Lung (tissue), 12 donors: ENCODE measurements around the gene PTPN14. TPM values are rescaled to one million over a fixed set of nuclear protein-coding genes. Genes with fewer than 3 reads are reported as not detected.

Source experiments
- ATAC-seq: fragments of 200-7000 bp; cut with Tn5 transposase; one replicate; pipeline ENCODE4 v1.9.1; 2020; ENCODE audit warnings: moderate number of reproducible peaks; ENCODE audit not compliant: insufficient read depth, low FRiP score
- DNase-seq, 3 donors: peaks; one replicate each; pipeline ENCODE4 v3.0.0-alpha.2; 2013 to 2017
- H3K27ac ChIP-seq, 2 donors: one replicate each; pipeline ENCODE4 v1.5.1; 2013; ENCODE audit warnings: mild to moderate bottlenecking in 2 of 2, moderate library complexity in 2 of 2, control low read depth in 1 of 2, inconsistent platforms in 1 of 2, low read depth in 1 of 2, low read length in 1 of 2
- H3K27me3 ChIP-seq, 3 donors: one replicate each; pipeline ENCODE4 v1.5.1; 2013; ENCODE audit warnings: low read length in 2 of 3; ENCODE audit not compliant: control insufficient read depth in 3 of 3, insufficient read depth in 3 of 3
- H3K36me3 ChIP-seq, 4 donors: one replicate each; pipeline ENCODE4 v1.5.1; 2013; ENCODE audit warnings: low read length in 4 of 4, mild to moderate bottlenecking in 1 of 4, moderate library complexity in 1 of 4; ENCODE audit not compliant: control insufficient read depth in 4 of 4, insufficient read depth in 4 of 4
- H3K4me1 ChIP-seq, 5 donors: one replicate each; pipeline ENCODE4 v1.5.1; 2013; ENCODE audit warnings: low read length in 5 of 5, mild to moderate bottlenecking in 2 of 5, moderate library complexity in 1 of 5; ENCODE audit not compliant: control insufficient read depth in 5 of 5, insufficient read depth in 5 of 5
- H3K4me3 ChIP-seq: one replicate; pipeline ENCODE4 v1.5.1; 2013; ENCODE audit warnings: mild to moderate bottlenecking, control low read depth, moderate library complexity
- H3K9ac ChIP-seq, 2 donors: one replicate each; pipeline ENCODE4 v1.5.1; 2013; ENCODE audit warnings: low read length in 2 of 2, control low read depth in 1 of 2; ENCODE audit not compliant: insufficient read depth in 1 of 2
- H3K9me3 ChIP-seq, 4 donors: one replicate each; pipeline ENCODE4 v1.5.1; 2013; ENCODE audit warnings: low read length in 3 of 4, mild to moderate bottlenecking in 1 of 4, moderate library complexity in 1 of 4; ENCODE audit not compliant: control insufficient read depth in 4 of 4, insufficient read depth in 3 of 4
- WGBS, 2 donors: extraction: QIAGEN DNeasy Blood & Tissue Kit; methylation state at CpG; one replicate each; pipeline ENCODE4 v1.1.7; 2013; 5-methylcytosine and 5-hydroxymethylcytosine counted together
- polyA plus RNA-seq, 2 donors: library from polyadenylated mRNA; stranded (reverse); fragments of 200-250 nt; gene quantifications; one replicate each; pipeline ENCODE4 v1.2.1, GENCODE V29; 2013
- total RNA-seq, 2 donors: library from RNA; depleted of rRNA in 1 of 2; stranded (reverse); fragments of >200 nt in 1 of 2; gene quantifications; one replicate each; pipeline ENCODE4 v1.2.1, GENCODE V29; 2014 to 2021
- TF ChIP-seq, protein P1 (sequence below): IDR thresholded peaks from 2 replicates; pipeline ENCODE4 v1.5.1; 2012; ENCODE audit warnings: mild to moderate bottlenecking; ENCODE audit errors: control extremely low read depth, extremely low read depth
- donor health status: control.
- donor health status: control.
- donor health status: Bipolar disorder and iron deficiency.
- donor health status: healthy.
- donor health status: DM: yes; HTN: yes; CAD: no.

PTPN14 gene
- total and polyA plus RNA-seq, 4 donors, result 4.4 to 43.2 (median 15.2) TPM

DNA sequence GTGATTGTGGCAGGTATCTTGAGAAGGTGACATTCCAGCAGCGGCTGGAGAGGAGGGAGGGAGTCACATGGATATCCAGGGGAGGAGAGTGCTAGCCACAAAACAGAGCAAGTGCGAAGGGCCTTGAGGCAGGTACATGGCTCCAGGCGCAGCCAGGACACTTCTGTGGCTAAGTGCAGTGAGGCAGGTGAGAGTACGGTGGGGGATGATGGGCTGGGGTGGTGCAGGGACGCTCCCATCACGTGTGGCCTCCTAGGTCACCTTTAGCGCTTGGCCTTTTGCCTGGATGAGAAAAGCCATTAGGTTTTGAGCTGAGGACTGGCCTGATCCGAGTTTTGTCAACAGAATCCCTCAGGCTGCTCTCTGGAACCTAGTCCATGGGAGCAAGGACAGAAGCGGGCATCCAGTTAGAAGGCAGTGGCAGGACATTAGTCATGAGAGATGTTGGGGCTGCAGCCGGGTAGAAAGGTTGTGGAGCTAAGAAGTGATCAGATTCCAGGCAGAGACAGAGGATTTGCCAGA lies 238.8 kb downstream of the PTPN14 start:
- Histone ChIP-seq H3K9ac (no peak overlapping the region), H3K4me1 (peaks cover 0 to 10% (median 0%) of the 10 kb centered on the region in 5 donors), H3K36me3 (peaks cover 0 to 5% (median 2%) of the 10 kb centered on the region in 4 donors), H3K9me3 (no peaks in the 10 kb centered on the region), H3K27me3 (no peaks in the 10 kb centered on the region), H3K4me3 (no peak overlapping the region), H3K27ac (peak overlapping the region in 1 of 2 donors; percentile 39)
- TF ChIP-seq, protein P1, sequence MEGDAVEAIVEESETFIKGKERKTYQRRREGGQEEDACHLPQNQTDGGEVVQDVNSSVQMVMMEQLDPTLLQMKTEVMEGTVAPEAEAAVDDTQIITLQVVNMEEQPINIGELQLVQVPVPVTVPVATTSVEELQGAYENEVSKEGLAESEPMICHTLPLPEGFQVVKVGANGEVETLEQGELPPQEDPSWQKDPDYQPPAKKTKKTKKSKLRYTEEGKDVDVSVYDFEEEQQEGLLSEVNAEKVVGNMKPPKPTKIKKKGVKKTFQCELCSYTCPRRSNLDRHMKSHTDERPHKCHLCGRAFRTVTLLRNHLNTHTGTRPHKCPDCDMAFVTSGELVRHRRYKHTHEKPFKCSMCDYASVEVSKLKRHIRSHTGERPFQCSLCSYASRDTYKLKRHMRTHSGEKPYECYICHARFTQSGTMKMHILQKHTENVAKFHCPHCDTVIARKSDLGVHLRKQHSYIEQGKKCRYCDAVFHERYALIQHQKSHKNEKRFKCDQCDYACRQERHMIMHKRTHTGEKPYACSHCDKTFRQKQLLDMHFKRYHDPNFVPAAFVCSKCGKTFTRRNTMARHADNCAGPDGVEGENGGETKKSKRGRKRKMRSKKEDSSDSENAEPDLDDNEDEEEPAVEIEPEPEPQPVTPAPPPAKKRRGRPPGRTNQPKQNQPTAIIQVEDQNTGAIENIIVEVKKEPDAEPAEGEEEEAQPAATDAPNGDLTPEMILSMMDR, result no peak
- ATAC-seq, result no peak
- no peak for DNase-seq
- WGBS, 2 donors, result 90 to 92% methylated on average over 10 of the region's 10 CpGs

GRCh38 chr1:214310777-214311690 lies 240.4 kb downstream of the PTPN14 start:
- no peaks in the 10 kb centered on the region for H3K27me3 ChIP-seq
- H3K36me3 ChIP-seq, result peaks cover 0 to 5% (median 1%) of the 10 kb centered on the region in 4 donors
- ATAC-seq, result no peak
- H3K9me3 ChIP-seq, result no peaks in the 10 kb centered on the region
- TF ChIP-seq, protein P1, result no peak
- H3K4me3 ChIP-seq, result no peak overlapping the region
- no peak overlapping the region for H3K9ac ChIP-seq
- H3K4me1 ChIP-seq, result peaks cover 0 to 10% (median 0%) of the 10 kb centered on the region in 5 donors
- DNase-seq, result no peak
- no peak overlapping the region for H3K27ac ChIP-seq
- WGBS, 2 donors, result 77 to 78% methylated on average over 11 of the region's 11 CpGs

- H3K9ac ChIP-seq, result no peak overlapping the region
- H3K27ac ChIP-seq, result no peak overlapping the region
- H3K4me3 ChIP-seq, result no peak overlapping the region
- H3K27me3 ChIP-seq, result no peaks in the 10 kb centered on the region
- WGBS, 2 donors, result 53 to 59% methylated on average over 3 of the region's 3 CpGs
- peaks cover 0 to 4% (median 0%) of the 10 kb centered on the region in 5 donors for H3K4me1 ChIP-seq
- DNase-seq (peak in 2 of 3 donors; percentile 49 to 71), ATAC-seq (no peak)
- H3K36me3 ChIP-seq, result peaks cover 0 to 2% (median 1%) of the 10 kb centered on the region in 4 donors
- H3K9me3 ChIP-seq, result no peaks in the 10 kb centered on the region
- TF ChIP-seq, protein P1, result no peak
Measured at GRCh38 chr1:214310010-214310409, 241.4 kb downstream of the PTPN14 start.
